ENCODE results near the gene FUBP3.

The FUBP3 gene

GRCh38 chr9:130661451-130662098 is 82.2 kb downstream of the FUBP3 start:
- no peak for DNase-seq (ENCODE audit: low read depth in 4 of 4, low spot score in 1 of 4)

- no peak for DNase-seq (ENCODE audit: low read depth in 4 of 4, low spot score in 1 of 4)
Measured at GRCh38 chr9:130662099-130662969, 83.0 kb downstream of the FUBP3 start.

GRCh38 chr9:130662970-130663257 is 83.5 kb downstream of the FUBP3 start:
- no peak for DNase-seq (ENCODE audit: low read depth in 4 of 4, low spot score in 1 of 4)

- no peak for DNase-seq (ENCODE audit: low read depth in 4 of 4, low spot score in 1 of 4)
Measured at GRCh38 chr9:130663258-130663976, 84.0 kb downstream of the FUBP3 start.

- no peak for DNase-seq (ENCODE audit: low read depth in 4 of 4, low spot score in 1 of 4)
Measured at GRCh38 chr9:130663977-130664250, 84.5 kb downstream of the FUBP3 start.

- DNase-seq (ENCODE audit: low read depth in 4 of 4, low spot score in 1 of 4) = no peak
Measured at GRCh38 chr9:130664251-130665028, 85.1 kb downstream of the FUBP3 start, which contains the start of gene PRDM12. TSS of gene PRDM12 (plus strand) at chr9:130664594. CDS start at chr9:130664654, 60 bp downstream.

GRCh38 chr9:130665029-130665430 is 85.7 kb downstream of the FUBP3 start:
- DNase-seq (ENCODE audit: low read depth in 4 of 4, low spot score in 1 of 4) = no peak

- DNase-seq (ENCODE audit: low read depth in 4 of 4, low spot score in 1 of 4) = no peak
Measured at GRCh38 chr9:130665431-130666392, 86.3 kb downstream of the FUBP3 start.

GRCh38 chr9:130666393-130667119 is 87.2 kb downstream of the FUBP3 start:
- DNase-seq (ENCODE audit: low read depth in 4 of 4, low spot score in 1 of 4) = no peak

- no peak for DNase-seq (ENCODE audit: low read depth in 4 of 4, low spot score in 1 of 4)
Measured at GRCh38 chr9:130667120-130667435, 87.7 kb downstream of the FUBP3 start.

- no peak for DNase-seq (ENCODE audit: low read depth in 4 of 4, low spot score in 1 of 4)
Measured at GRCh38 chr9:130668196-130668595, 88.8 kb downstream of the FUBP3 start.

- no peak for DNase-seq (ENCODE audit: low read depth in 4 of 4, low spot score in 1 of 4)
Measured at GRCh38 chr9:130668659-130669058, 89.3 kb downstream of the FUBP3 start.

GRCh38 chr9:130669965-130670364 is 90.6 kb downstream of the FUBP3 start:
- no peak for DNase-seq (ENCODE audit: low read depth in 4 of 4, low spot score in 1 of 4)

- DNase-seq (ENCODE audit: low read depth in 4 of 4, low spot score in 1 of 4) = no peak
Measured at GRCh38 chr9:130670644-130671043, 91.3 kb downstream of the FUBP3 start.

GRCh38 chr9:130672466-130672865 is 93.1 kb downstream of the FUBP3 start:
- DNase-seq (ENCODE audit: low read depth in 4 of 4, low spot score in 1 of 4) = no peak

GRCh38 chr9:130672933-130673615 is 93.7 kb downstream of the FUBP3 start:
- DNase-seq (ENCODE audit: low read depth in 4 of 4, low spot score in 1 of 4) = no peak

- no peak for DNase-seq (ENCODE audit: low read depth in 4 of 4, low spot score in 1 of 4)
Measured at GRCh38 chr9:130675396-130675795, 96.0 kb downstream of the FUBP3 start.

GRCh38 chr9:130677252-130677651 is 97.9 kb downstream of the FUBP3 start:
- no peak for DNase-seq (ENCODE audit: low read depth in 4 of 4, low spot score in 1 of 4)

All from stimulated activated CD4-positive, alpha-beta T cell treated with anti-CD3 and anti-CD28 coated beads, Interleukin-1b, Interleukin-23, amount 100 ng/mL, for 24 hours (primary cell).